DOHH2 (cell line): ENCODE results near the gene PPARD.

Experiments used
- H3F3A ChIP-seq: fragments of 200-600 bp; sonication (generic), shearing (Covaris generic); 2 replicates; pipeline ENCODE4 v1.6.0; 2016; ENCODE audit warnings: antibody characterized with exemption, mild to moderate bottlenecking; ENCODE audit not compliant: control insufficient read depth, insufficient read depth
- H3K27ac ChIP-seq: fragments of 200-600 bp; sonication (generic); 2 replicates; pipeline ENCODE4 v1.5.1; 2014; ENCODE audit warnings: low read depth, mild to moderate bottlenecking, low read length, moderate library complexity
- H3K27me3 ChIP-seq: fragments of 200-600 bp; sonication (generic); 2 replicates; pipeline ENCODE4 v1.6.1; 2014; ENCODE audit warnings: mild to moderate bottlenecking, low read length, mixed read lengths; ENCODE audit not compliant: control insufficient read depth
- H3K36me3 ChIP-seq: fragments of 200-600 bp; sonication (generic); 2 replicates; pipeline ENCODE4 v1.6.1; 2014; ENCODE audit warnings: mild to moderate bottlenecking, low read length, moderate library complexity, mixed read lengths; ENCODE audit not compliant: control insufficient read depth
- H3K4me1 ChIP-seq: fragments of 200-600 bp; sonication (generic); 2 replicates; pipeline ENCODE4 v1.6.1; 2014; ENCODE audit warnings: mild to moderate bottlenecking, low read length, mixed read lengths; ENCODE audit not compliant: control insufficient read depth
- H3K4me2 ChIP-seq: fragments of 200-600 bp; sonication (generic); 2 replicates; pipeline ENCODE4 v1.6.0; 2014; ENCODE audit warnings: mild to moderate bottlenecking, low read length, moderate library complexity
- H3K4me3 ChIP-seq: fragments of 200-600 bp; sonication (generic); 2 replicates; pipeline ENCODE4 v1.5.1; 2014; ENCODE audit warnings: mild to moderate bottlenecking, low read length, mixed read lengths
- H3K79me2 ChIP-seq: fragments of 200-600 bp; sonication (generic); 2 replicates; pipeline ENCODE4 v1.6.1; 2014; ENCODE audit warnings: mild to moderate bottlenecking, low read length, mixed read lengths; ENCODE audit not compliant: control insufficient read depth
- H3K9me2 ChIP-seq: fragments of 200-600 bp; sonication (generic); replicated peaks from 2 replicates; pipeline ENCODE4 v1.6.1; 2014; ENCODE audit warnings: mild to moderate bottlenecking, low read length, mixed read lengths; ENCODE audit not compliant: control insufficient read depth
- H3K9me3 ChIP-seq: fragments of 200-600 bp; sonication (generic); 2 replicates; pipeline ENCODE4 v1.6.1; 2014; ENCODE audit warnings: antibody characterized with exemption, low read length, mixed read lengths; ENCODE audit not compliant: control insufficient read depth, insufficient read depth
- H4K20me1 ChIP-seq: fragments of 200-600 bp; sonication (generic); 2 replicates; pipeline ENCODE4 v1.6.0; 2014; ENCODE audit warnings: low read depth, mild to moderate bottlenecking, antibody characterized with exemption, low read length, moderate library complexity; ENCODE audit not compliant: control insufficient read depth, insufficient read depth
- CTCF ChIP-seq: fragments of 200-600 bp; sonication (generic); IDR thresholded peaks from one replicate; pipeline ENCODE4 v1.5.1; 2014; ENCODE audit warnings: antibody characterized with exemption, mild to moderate bottlenecking, low read depth, low read length; ENCODE audit not compliant: poor library complexity, severe bottlenecking
- EZH2phosphoT487 ChIP-seq: fragments of 200-600 bp; sonication (generic); IDR thresholded peaks from 2 replicates; pipeline ENCODE4 v1.6.1; 2017; ENCODE audit warnings: borderline replicate concordance, mild to moderate bottlenecking, antibody characterized with exemption, low read length, moderate library complexity, mixed read lengths

The PPARD gene

GRCh38 chr6:35419961-35420360, 77.6 kb downstream of the PPARD start:
- no peaks in the 10 kb centered on the region for H3K9me2 ChIP-seq
- H3K4me3 ChIP-seq = peak overlapping the region; percentile 55
- H3K4me2 ChIP-seq = peak overlapping the region; percentile 72
- no peaks in the 10 kb centered on the region; the same call in 1 of the 2 replicates for H3F3A ChIP-seq
- peak overlapping the region; percentile 28 for H3K27ac ChIP-seq
- peaks cover 28% of the 10 kb centered on the region for H3K4me1 ChIP-seq
- no peaks in the 10 kb centered on the region for H3K79me2 ChIP-seq
- TF ChIP-seq CTCF (no peak), EZH2phosphoT487 (no peak)
- H3K27me3 ChIP-seq = no peaks in the 10 kb centered on the region
- no peaks in the 10 kb centered on the region for H4K20me1 ChIP-seq
- no peaks in the 10 kb centered on the region for H3K9me3 ChIP-seq
- peaks cover 8% of the 10 kb centered on the region for H3K36me3 ChIP-seq

- Histone ChIP-seq H3K4me2 (peak overlapping the region; percentile 56; the same call in 1 of the 2 replicates), H3K79me2 (no peaks in the 10 kb centered on the region), H3F3A (no peaks in the 10 kb centered on the region; the same call in 1 of the 2 replicates), H3K9me2 (no peaks in the 10 kb centered on the region), H3K9me3 (peaks cover 19% of the 10 kb centered on the region), H4K20me1 (no peaks in the 10 kb centered on the region), H3K27me3 (no peaks in the 10 kb centered on the region), H3K4me1 (peaks cover 22% of the 10 kb centered on the region), H3K27ac (no peak overlapping the region), H3K36me3 (peaks cover 30% of the 10 kb centered on the region), H3K4me3 (no peak overlapping the region)
- TF ChIP-seq EZH2phosphoT487 = no peak
- no peak for TF ChIP-seq CTCF
These were observed 82.9 kb downstream of the PPARD start for GRCh38 chr6:35425284-35425683.

- Histone ChIP-seq H3K36me3 (peaks cover 30% of the 10 kb centered on the region), H3K4me1 (peaks cover 22% of the 10 kb centered on the region), H3K27ac (peak overlapping the region; percentile 51), H3K27me3 (no peaks in the 10 kb centered on the region), H3K9me3 (peaks cover 20% of the 10 kb centered on the region), H4K20me1 (no peaks in the 10 kb centered on the region), H3K79me2 (no peaks in the 10 kb centered on the region), H3F3A (no peaks in the 10 kb centered on the region; the same call in 1 of the 2 replicates), H3K4me2 (peak overlapping the region; percentile 56), H3K4me3 (peak overlapping the region; percentile 20), H3K9me2 (no peaks in the 10 kb centered on the region)
- TF ChIP-seq CTCF (no peak), EZH2phosphoT487 (no peak)
These were observed 83.7 kb downstream of the PPARD start for GRCh38 chr6:35426074-35426473.
